Measurements from ENCODE around the gene OR1C1.
"Not testable (repeated sequence)": the region's sequence is repeated elsewhere in the genome, so short reads cannot be mapped to it uniquely, and the experiment has no call there.

OR1C1 gene, protein sequence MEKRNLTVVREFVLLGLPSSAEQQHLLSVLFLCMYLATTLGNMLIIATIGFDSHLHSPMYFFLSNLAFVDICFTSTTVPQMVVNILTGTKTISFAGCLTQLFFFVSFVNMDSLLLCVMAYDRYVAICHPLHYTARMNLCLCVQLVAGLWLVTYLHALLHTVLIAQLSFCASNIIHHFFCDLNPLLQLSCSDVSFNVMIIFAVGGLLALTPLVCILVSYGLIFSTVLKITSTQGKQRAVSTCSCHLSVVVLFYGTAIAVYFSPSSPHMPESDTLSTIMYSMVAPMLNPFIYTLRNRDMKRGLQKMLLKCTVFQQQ

DNA sequence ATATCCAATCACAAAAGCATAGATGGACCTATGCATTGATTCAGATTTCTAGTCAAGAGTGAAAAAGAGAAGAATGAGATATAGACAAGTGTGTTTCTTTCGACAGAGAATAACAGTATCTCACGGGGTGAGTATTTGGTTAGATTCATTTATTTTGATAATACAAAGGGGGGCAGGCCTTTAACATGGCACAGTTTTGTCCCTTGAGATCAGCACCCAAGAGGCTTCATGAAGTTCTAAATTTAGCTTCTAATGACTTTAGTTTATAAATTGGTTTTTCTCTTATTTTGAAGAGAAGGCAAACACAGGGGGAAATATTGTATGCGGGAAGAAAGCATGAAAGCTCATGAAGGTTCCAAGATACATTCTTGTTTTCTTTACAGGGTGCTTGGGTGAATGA is at the start of gene OR1C1:
OR1C1 (minus strand) TSS at position 101 of the 400 bp plus-strand sequence. CDS start 2,150 bp downstream, outside the sequence.
- DNase-seq: no peak

DNA sequence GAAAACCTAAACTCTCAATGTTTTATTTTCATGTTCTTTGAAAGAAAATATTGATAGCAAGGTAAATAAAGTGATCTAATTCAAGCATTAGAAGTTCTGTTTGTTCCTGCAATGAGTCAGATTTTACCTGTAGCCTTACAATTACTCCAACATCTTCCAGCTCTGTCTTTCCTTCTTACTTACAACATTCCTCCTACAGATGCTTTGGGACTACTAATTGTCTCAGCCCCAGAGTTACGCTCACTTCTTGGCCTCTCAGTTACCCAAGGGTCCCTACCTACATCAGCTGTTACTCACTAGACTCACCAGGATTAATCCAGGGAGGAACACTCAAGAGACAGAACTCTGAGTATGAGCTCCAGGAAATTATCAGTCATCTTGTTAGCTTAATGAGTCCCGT is 37.2 kb upstream of the OR1C1 start:
- DNase-seq: no peak

DNA sequence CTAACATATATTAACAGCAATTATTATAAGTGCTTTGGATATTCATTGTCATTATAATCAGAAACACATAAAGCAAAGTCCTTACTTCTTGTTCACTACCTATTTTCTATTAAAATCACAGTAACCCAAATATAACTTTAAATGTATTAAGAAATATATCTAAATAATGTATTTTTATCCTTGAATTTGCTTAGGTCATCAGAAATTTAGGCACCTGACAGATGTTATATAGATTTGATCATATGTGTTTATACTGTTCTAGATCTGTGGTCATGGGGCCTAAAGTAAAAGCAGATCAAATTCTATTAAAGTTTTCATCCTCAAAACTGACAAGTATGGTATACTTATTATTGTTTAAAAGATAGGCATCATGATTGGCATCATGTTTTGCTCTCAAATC is 9.2 kb upstream of the OR1C1 start:
- DNase-seq: no peak

DNA sequence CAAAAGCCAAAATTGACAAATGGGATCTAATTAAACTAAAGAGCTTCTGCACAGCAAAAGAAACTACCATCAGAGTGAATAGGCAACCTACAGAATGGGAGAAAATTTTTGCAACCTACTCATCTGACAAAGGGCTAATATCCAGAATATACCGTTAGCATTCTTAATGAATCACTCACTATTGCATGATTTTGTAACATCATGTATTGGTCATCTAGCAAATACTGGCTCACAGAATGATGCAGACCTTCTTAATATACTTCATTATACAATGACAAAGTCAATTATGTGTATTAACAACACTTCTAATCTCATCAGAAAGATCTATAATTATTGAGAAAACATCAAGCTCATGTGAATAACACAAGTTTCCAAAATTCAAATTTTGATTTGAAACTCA is 6.0 kb downstream of the OR1C1 start:
- not testable (repeated sequence) for DNase-seq

DNA sequence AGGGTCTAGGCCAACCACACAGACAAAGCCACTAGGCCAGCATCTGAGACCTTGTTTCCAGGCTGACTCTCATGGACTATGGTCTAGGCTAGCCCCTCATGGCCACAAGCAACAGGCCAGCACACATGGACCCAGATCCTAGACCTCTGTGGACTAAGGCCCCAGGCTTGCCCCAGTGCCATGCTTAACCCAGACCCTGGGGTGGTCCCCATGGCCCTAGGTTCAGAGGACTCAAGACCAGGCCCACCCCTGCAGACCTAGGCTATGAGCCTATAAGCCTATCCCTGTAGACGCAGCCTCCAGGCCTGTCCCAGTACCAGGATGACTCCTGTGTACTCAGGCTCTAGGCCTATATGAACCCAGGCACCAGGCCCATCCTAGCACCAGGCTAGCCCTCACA is 10.5 kb downstream of the OR1C1 start:
- no peak for DNase-seq

DNA sequence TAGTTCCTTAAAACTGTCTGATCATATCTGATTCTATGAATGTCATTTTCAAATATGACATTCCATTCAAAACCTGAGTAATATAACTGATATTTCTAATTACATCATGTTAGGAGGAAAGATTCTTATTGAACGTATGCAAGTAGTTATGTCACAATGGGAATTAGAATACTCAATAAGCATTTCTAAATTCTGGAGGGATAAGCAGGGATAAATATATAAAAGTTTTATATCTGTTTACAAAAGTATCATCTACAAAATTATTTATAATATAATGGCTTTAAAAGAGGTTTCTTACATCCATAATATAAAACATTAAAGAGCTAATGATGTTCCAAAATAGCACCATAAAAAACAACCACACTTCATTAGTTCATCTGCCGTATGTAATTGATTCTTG is 12.3 kb downstream of the OR1C1 start, which contains the start of gene OR14A2:
OR14A2 (minus strand) TSS at position 101 of the 400 bp plus-strand sequence.
- no peak for DNase-seq

DNA sequence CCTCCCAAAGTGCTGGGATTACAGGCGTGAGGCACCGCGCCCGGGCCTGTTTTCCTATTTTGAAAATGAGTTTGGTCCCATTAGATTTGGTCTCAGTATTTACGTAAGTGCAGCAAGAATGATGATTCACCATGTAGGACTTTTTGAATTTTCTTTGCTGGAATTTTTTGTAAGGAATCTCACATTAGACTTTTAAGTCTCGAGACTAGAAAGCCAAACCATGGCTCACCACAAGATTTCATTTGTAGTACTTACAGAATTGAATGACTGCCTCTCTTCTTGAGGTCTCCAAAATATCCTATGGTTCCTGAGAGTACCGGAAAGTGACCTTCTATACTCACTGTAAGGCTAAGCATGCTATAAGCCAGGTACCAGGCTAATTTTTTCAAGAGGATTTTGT is 12.7 kb downstream of the OR1C1 start:
- DNase-seq: no peak

DNA sequence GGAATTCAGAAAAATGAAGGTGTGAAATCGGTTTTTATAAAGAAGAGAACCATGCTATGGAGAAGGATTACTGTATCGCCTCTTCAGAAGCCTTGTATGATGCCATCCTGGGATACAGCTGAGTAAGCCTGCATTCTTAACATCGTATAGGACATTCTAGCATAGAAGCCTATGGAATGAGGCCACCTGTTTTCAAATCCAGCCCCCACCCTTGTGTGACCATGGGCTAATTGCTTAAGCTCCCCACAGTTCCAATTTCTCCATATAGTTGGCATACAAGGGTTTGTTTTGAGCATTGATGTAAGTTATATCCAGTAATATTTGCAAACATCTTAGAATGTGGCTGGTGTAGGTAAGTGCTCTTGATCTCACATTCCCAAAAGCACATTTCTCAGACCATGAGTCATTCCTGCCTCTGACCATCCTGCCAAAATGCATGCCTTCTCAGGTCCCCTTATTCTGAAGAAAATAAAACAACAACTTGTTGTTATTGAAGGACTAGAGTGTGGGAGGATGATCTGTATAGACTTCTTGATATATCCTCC is 13.9 kb downstream of the OR1C1 start:
- no peak for DNase-seq

DNA sequence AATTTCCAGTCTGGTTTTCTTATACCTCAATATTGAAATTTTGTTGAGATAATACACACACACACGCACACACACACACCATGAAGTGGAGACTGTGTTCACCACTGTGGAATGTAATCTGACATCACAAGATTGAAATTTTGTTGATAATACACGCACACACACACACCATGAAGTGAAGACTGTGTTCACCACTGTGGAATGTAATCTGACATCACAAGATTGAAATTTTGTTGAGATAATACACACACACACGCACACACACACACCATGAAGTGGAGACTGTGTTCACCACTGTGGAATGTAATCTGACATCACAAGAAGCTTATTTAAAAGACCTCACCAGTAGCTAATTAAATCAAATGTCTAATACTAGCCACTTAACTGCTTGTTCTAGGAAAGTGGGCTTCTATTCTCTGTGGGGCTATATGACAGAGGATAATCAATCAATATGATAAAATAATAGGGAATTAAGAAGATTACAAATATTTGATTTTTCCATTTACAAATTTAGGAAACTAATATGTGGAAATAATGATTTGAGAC is 18.1 kb downstream of the OR1C1 start:
- not testable (repeated sequence) for DNase-seq

DNA sequence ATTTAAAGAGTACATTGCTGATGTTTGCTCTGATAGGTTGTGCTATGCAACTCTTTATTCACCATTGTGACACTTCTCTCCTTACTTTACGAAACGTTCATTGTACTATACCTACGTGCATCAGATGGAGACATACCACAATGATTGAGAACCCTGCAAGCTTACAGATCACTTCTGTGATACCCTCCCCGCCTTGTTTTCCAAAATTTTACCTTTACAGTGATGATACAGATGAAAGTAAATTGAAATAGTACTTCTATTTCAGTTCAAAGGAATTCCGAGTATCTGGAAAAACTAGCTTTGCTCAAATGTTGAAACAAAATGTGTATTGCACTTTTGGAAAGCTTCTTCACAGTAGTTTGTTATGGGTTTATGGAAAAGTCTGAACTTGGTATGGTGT is 18.6 kb downstream of the OR1C1 start:
- no peak for DNase-seq

DNA sequence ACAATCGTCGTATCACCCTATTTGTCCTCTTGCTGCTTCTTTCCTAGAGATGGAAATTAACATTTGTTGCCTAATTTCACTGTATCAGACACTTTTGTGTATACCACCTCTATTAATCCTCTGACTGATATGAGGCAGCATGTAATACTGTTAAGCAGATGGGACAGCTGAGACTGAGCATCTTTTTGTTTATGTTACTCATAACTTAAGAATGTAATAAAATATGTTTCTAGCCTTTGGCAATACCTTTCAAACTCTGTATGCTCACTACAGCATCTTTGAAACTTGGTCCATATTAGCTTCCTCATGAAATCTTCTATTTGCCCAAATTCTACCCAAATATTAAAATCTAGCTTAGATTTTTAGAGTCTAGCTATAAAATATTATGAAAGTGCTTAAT is 19.6 kb downstream of the OR1C1 start:
- no peak for DNase-seq

DNA sequence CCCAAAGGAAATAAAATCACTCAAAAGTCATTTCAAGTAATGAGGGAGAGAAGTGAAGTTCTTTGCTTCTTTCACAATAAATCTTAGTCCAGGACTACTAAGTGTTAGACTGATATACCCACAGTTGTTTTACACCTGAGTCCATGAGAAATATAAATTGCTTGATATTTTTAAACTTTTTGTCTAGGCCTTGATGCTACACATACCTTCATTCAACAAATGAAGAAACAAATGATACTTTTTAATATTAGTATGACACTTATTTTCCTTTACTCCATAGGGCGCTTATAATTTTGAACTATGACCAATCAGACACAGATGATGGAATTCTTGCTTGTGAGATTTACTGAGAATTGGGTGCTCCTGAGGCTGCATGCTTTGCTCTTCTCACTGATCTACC is 22.0 kb downstream of the OR1C1 start, which contains the start of gene OR14K1:
OR14K1 (plus strand) TSS at position 301 of the 400 bp plus-strand sequence; CDS start at position 301, 0 bp downstream.
- DNase-seq: no peak

DNA sequence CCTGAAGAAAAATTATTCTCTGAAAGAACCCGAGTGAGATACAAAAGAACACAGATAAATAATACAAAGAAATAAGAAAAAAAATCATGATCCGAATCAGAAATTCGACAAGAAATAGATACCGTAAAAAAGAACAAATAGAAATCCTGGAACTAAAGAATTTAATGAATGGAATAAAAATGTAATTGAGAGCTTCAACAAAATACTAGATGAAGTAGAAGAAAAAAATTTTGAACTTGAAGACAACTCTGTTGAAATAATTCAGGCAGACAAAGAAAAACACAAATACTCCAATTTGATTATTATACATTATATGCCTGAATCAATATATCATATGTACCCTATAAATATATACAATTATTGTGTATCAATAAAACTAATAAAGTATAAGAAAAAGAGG is 39.1 kb downstream of the OR1C1 start:
- no peak for DNase-seq

DNA sequence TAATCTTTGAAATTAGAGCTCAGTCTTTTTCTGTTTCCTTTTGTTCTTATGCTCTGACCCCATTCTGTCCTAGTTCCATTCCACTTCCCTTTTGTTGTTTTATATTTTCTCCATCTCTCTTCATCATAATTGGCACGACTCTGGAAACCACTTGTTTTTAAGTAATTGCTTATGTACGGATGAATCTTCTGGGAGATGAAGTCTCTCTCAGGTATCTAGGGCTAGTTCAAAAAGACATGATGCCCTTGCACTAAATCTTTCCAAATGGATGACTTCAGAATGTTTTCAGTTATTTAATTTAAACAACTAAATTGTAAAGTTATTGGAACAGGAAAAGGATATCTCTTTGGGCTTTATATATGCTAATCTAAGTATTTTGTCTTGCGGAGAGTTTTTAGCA is 43.8 kb downstream of the OR1C1 start, which contains the start of gene OR6F1:
OR6F1 (minus strand) TSS at position 101 of the 400 bp plus-strand sequence. CDS start 3,891 bp downstream, outside the sequence.
- no peak for DNase-seq

DNA sequence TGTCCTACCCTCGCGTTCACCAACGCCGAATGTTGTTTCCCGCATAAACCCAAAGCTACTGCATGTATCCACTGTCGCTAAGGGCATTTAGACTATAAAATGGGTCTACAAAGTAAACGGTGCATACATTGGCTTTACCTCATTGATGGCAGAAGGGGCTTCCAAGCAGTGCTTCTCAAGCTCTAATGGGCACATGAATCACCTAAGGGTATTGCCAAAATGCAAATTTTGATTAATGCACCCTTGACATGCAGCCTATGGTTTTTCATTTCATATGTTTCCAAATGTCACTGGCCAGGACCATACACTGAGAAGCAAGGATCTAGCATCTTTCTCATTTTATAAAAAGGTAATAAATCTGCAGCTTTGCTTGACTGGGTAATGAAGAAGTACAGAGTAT is 46.6 kb downstream of the OR1C1 start:
- no peak for DNase-seq

DNA sequence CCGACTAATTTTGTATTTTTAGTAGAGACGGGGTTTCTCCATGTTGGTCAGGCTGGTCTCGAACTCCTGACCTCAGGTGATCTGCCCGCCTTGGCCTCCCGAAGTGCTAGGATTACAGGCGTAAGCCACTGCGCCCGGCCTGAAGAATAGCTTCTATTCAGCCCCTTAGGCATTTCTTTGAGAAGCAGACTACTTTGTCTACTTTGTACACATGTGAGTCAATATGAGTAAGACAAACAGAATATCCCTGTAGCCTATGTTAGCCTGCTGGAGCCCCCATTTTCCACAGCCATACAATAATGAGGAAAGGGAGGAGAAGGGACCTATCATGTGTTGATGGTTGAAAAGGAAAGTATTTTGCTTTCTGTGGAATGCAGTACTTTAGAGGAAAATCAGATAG is 49.7 kb downstream of the OR1C1 start:
- not testable (repeated sequence) for DNase-seq
